H9 (cell line): ENCODE results near the gene SEPTIN5. TPM values are rescaled to one million over a fixed set of nuclear protein-coding genes. Genes with fewer than 3 reads are reported as not detected.

ENCODE experiments used
- DNase-seq: peaks from one replicate; pipeline ENCODE4 v3.0.0-alpha.2; 2017
- H2AFZ ChIP-seq: one replicate; pipeline ENCODE4 v1.6.1; 2013; ENCODE audit warnings: mild to moderate bottlenecking, low read length, control low read depth, moderate library complexity
- H2AK5ac ChIP-seq: 2 replicates; pipeline ENCODE4 v1.6.1; 2013; ENCODE audit warnings: low read length, control low read depth, mixed read lengths; ENCODE audit not compliant: insufficient read length
- H2BK120ac ChIP-seq: one replicate; pipeline ENCODE4 v1.6.1; 2013; ENCODE audit warnings: low read depth, mild to moderate bottlenecking, low read length, control low read depth, inconsistent platforms; ENCODE audit not compliant: poor library complexity, severe bottlenecking
- H2BK12ac ChIP-seq: 2 replicates; pipeline ENCODE4 v1.6.1; 2013; ENCODE audit warnings: low read length, control low read depth, mixed read lengths, low read depth; ENCODE audit not compliant: insufficient read length
- H2BK15ac ChIP-seq: 2 replicates; pipeline ENCODE4 v1.6.1; 2013; ENCODE audit warnings: low read depth, low read length, control low read depth
- H2BK20ac ChIP-seq: one replicate; pipeline ENCODE4 v1.6.1; 2013; ENCODE audit warnings: low read depth, mild to moderate bottlenecking, low read length, control low read depth, inconsistent platforms; ENCODE audit not compliant: poor library complexity, severe bottlenecking
- H2BK5ac ChIP-seq: 2 replicates; pipeline ENCODE4 v1.6.1; 2013; ENCODE audit warnings: low read length, control low read depth, mixed read lengths; ENCODE audit not compliant: insufficient read length
- H3K14ac ChIP-seq: 2 replicates; pipeline ENCODE4 v1.6.1; 2013; ENCODE audit warnings: low read length, control low read depth; ENCODE audit not compliant: insufficient read depth
- H3K18ac ChIP-seq: 2 replicates; pipeline ENCODE4 v1.6.1; 2013; ENCODE audit warnings: low read depth, mild to moderate bottlenecking, mixed read lengths, low read length, control low read depth; ENCODE audit not compliant: insufficient read length
- H3K23ac ChIP-seq: 2 replicates; pipeline ENCODE4 v1.6.1; 2013; ENCODE audit warnings: low read length, control low read depth, mixed read lengths, low read depth; ENCODE audit not compliant: insufficient read length
- H3K23me2 ChIP-seq: 2 replicates; pipeline ENCODE4 v1.6.1; 2013; ENCODE audit warnings: low read depth, mild to moderate bottlenecking, mixed read lengths, low read length, control low read depth; ENCODE audit not compliant: insufficient read length, poor library complexity, severe bottlenecking
- H3K27ac ChIP-seq: 2 replicates; pipeline ENCODE4 v1.5.1; 2013; ENCODE audit warnings: low read length, control low read depth, mixed read lengths, low read depth; ENCODE audit not compliant: insufficient read length
- H3K27me3 ChIP-seq: 2 replicates; pipeline ENCODE4 v1.6.1; 2013; ENCODE audit warnings: low read length, control low read depth, inconsistent platforms; ENCODE audit not compliant: insufficient read depth
- H3K4ac ChIP-seq: 2 replicates; pipeline ENCODE4 v1.6.1; 2013; ENCODE audit warnings: low read depth, mild to moderate bottlenecking, control low read depth, inconsistent platforms, low read length, moderate library complexity
- H3K4me1 ChIP-seq: 2 replicates; pipeline ENCODE4 v1.6.1; 2013; ENCODE audit warnings: low read length, control low read depth, inconsistent platforms; ENCODE audit not compliant: insufficient read depth
- H3K4me2 ChIP-seq: 2 replicates; pipeline ENCODE4 v1.6.1; 2013; ENCODE audit warnings: low read length, control low read depth, mixed read lengths; ENCODE audit not compliant: insufficient read length, insufficient read depth
- H3K56ac ChIP-seq: 2 replicates; pipeline ENCODE4 v1.6.1; 2013; ENCODE audit warnings: low read depth, mild to moderate bottlenecking, mixed read lengths, low read length, control low read depth; ENCODE audit not compliant: insufficient read length
- H3K79me1 ChIP-seq: 2 replicates; pipeline ENCODE4 v1.6.1; 2013; ENCODE audit warnings: low read depth, mild to moderate bottlenecking, moderate library complexity, low read length, control low read depth, inconsistent platforms; ENCODE audit not compliant: insufficient read depth, poor library complexity, severe bottlenecking
- H3K79me2 ChIP-seq: 2 replicates; pipeline ENCODE4 v1.6.1; 2013; ENCODE audit warnings: low read length, control low read depth, inconsistent platforms; ENCODE audit not compliant: insufficient read depth
- H3K9ac ChIP-seq: 2 replicates; pipeline ENCODE4 v1.6.1; 2013; ENCODE audit warnings: low read length, control low read depth, mixed read lengths; ENCODE audit not compliant: insufficient read length; ENCODE audit errors: extremely low read depth
- H3K9me3 ChIP-seq: one replicate; pipeline ENCODE4 v1.6.1; 2013; ENCODE audit warnings: low read depth, low read length, inconsistent platforms; ENCODE audit not compliant: control insufficient read depth
- H3T11ph ChIP-seq: one replicate; pipeline ENCODE4 v1.6.1; 2013; ENCODE audit warnings: mild to moderate bottlenecking, low read length, control low read depth, inconsistent platforms
- H4K20me1 ChIP-seq: one replicate; pipeline ENCODE4 v1.6.1; 2013; ENCODE audit not compliant: control insufficient read depth, insufficient read length, insufficient read depth
- H4K5ac ChIP-seq: 2 replicates; pipeline ENCODE4 v1.6.1; 2013; ENCODE audit warnings: low read depth, mild to moderate bottlenecking, mixed read lengths, low read length, control low read depth; ENCODE audit not compliant: insufficient read length
- H4K8ac ChIP-seq: replicated peaks from 2 replicates; pipeline ENCODE4 v1.6.1; 2013; ENCODE audit warnings: low read length, control low read depth, mixed read lengths, low read depth; ENCODE audit not compliant: insufficient read length
- H4K91ac ChIP-seq: 2 replicates; pipeline ENCODE4 v1.6.1; 2013; ENCODE audit warnings: low read depth, mild to moderate bottlenecking, moderate library complexity, mixed read lengths, low read length, control low read depth; ENCODE audit not compliant: insufficient read length
- H3K27ac Mint-ChIP-seq, 3 experiments: 2 replicates in 2 of 3; 3 replicates in 1 of 3; pipeline ENCODE4 v1.8.0; 2020 to 2021; ENCODE audit warnings: mixed read lengths in 3 of 3, mild to moderate bottlenecking in 1 of 3, moderate library complexity in 1 of 3
- H3K27me3 Mint-ChIP-seq: 2 replicates; pipeline ENCODE4 v1.8.0; 2021; ENCODE audit warnings: low read depth, mild to moderate bottlenecking, moderate library complexity, mixed read lengths
- H3K36me3 Mint-ChIP-seq, 3 experiments: 2 replicates in 2 of 3; 3 replicates in 1 of 3; pipeline ENCODE4 v1.8.0; 2020 to 2021; ENCODE audit warnings: low read depth in 3 of 3, mixed read lengths in 3 of 3; ENCODE audit not compliant: insufficient read depth in 1 of 3
- H3K4me1 Mint-ChIP-seq, 2 experiments: 2 replicates each; pipeline ENCODE4 v1.8.0; 2020; ENCODE audit warnings: mixed read lengths in 2 of 2
- H3K4me3 Mint-ChIP-seq, 2 experiments: 2 replicates in 1 of 2; 3 replicates in 1 of 2; pipeline ENCODE4 v1.8.0; 2020 to 2021; ENCODE audit warnings: mild to moderate bottlenecking in 2 of 2, mixed read lengths in 2 of 2, moderate library complexity in 1 of 2
- H3K9me3 Mint-ChIP-seq, 2 experiments: 2 replicates in 1 of 2; 3 replicates in 1 of 2; pipeline ENCODE4 v1.8.0; 2020; ENCODE audit warnings: mild to moderate bottlenecking in 2 of 2, mixed read lengths in 2 of 2, moderate library complexity in 1 of 2
- CTCF ChIP-seq: fragments of 200-600 bp; sonication (generic); conservative IDR thresholded peaks from 3 replicates; pipeline ENCODE4 v1.8.0; 2021; ENCODE audit warnings: antibody characterized with exemption, mild to moderate bottlenecking
- WGBS: extraction: QIAGEN DNeasy Blood & Tissue Kit; methylation state at CpG from one replicate; pipeline ENCODE4 v1.1.7; 2013; ENCODE audit warnings: missing lambda C conversion rate, low lambda C conversion rate, mixed read lengths; ENCODE audit not compliant: insufficient read length; ENCODE audit errors: extremely low coverage; 5-methylcytosine and 5-hydroxymethylcytosine counted together
- total RNA-seq: library from RNA; stranded (reverse); gene quantifications from 2 replicates; pipeline ENCODE4 v1.2.1, GENCODE V29; 2021

SEPTIN5 gene
- total RNA-seq, 1 experiment from 2014 or later = 17.8 TPM

GRCh38 chr22:19693581-19693980, 20.7 kb upstream of the SEPTIN5 start:
- Histone ChIP-seq H3K18ac (no peak overlapping the region), H3K79me1 (no peaks in the 10 kb centered on the region), H3K9ac (no peak overlapping the region), H4K8ac (no peak overlapping the region), H3K4me1 (peaks cover 6% of the 10 kb centered on the region; the same call in 1 of the 2 replicates), H2AK5ac (no peak overlapping the region), H3K9me3 (no peaks in the 10 kb centered on the region), H3K23me2 (no peaks in the 10 kb centered on the region), H3K79me2 (no peaks in the 10 kb centered on the region), H3K14ac (no peak overlapping the region), H3K23ac (no peak overlapping the region), H3T11ph (no peak overlapping the region), H2BK15ac (no peak overlapping the region), H4K20me1 (no peaks in the 10 kb centered on the region), H2AFZ (no peak overlapping the region), H2BK20ac (no peak overlapping the region), H3K4me2 (no peak overlapping the region), H3K27ac (no peak overlapping the region), H2BK120ac (no peak overlapping the region), H2BK12ac (no peak overlapping the region), H3K27me3 (no peaks in the 10 kb centered on the region), H3K4ac (no peak overlapping the region), H4K5ac (no peak overlapping the region), H2BK5ac (no peak overlapping the region), H3K56ac (no peak overlapping the region), H4K91ac (no peak overlapping the region)
- Mint-ChIP-seq H3K9me3 (no peaks in the 10 kb centered on the region), H3K27ac (no peak overlapping the region), H3K4me3 (no peak overlapping the region), H3K4me1 (peaks cover 16 to 21% of the 10 kb centered on the region in 2 experiments), H3K36me3 (no peaks in the 10 kb centered on the region; a peak in 2 of 7 replicates), H3K27me3 (peaks cover 23% of the 10 kb centered on the region)
- WGBS = no CpG with 5 or more reads among the region's 14 CpGs
- DNase-seq = no peak
- TF ChIP-seq CTCF = no peak
